Central memory CD8-positive, alpha-beta T cell (primary cell): ENCODE data around the gene FGGY.
"Not testable (repeated sequence)": the region's sequence is repeated elsewhere in the genome, so short reads cannot be mapped to it uniquely, and the experiment has no call there.

Experiments used
- ATAC-seq: fragments of 150-1000 bp; cut with Tn5 transposase; replicated peaks from 2 replicates; pipeline ENCODE4 v1.10.0; 2022; ENCODE audit warnings: mild to moderate bottlenecking, moderate FRiP score, moderate number of reproducible peaks; ENCODE audit not compliant: poor library complexity, severe bottlenecking; ENCODE audit errors: extremely low read depth
- DNase-seq, 2 donors: peaks; one replicate each; pipeline ENCODE4 v3.0.0; 2021; ENCODE audit warnings: low spot score in 2 of 2
- H3K27ac Mint-ChIP-seq: one replicate; pipeline ENCODE4 v1.8.0; 2022; ENCODE audit warnings: low read depth, mild to moderate bottlenecking, moderate library complexity, mixed read lengths
- H3K27me3 Mint-ChIP-seq: one replicate; pipeline ENCODE4 v1.8.0; 2022; ENCODE audit warnings: mixed read lengths
- H3K36me3 Mint-ChIP-seq: one replicate; pipeline ENCODE4 v1.8.0; 2022; ENCODE audit warnings: mild to moderate bottlenecking, moderate library complexity, mixed read lengths; ENCODE audit not compliant: insufficient read depth
- H3K4me1 Mint-ChIP-seq: one replicate; pipeline ENCODE4 v1.8.0; 2022; ENCODE audit warnings: mixed read lengths
- H3K4me3 Mint-ChIP-seq: one replicate; pipeline ENCODE4 v1.8.0; 2022; ENCODE audit warnings: mild to moderate bottlenecking, moderate library complexity, mixed read lengths
- H3K9me3 Mint-ChIP-seq: one replicate; pipeline ENCODE4 v1.8.0; 2022; ENCODE audit warnings: mixed read lengths

The FGGY gene

GRCh38 chr1:59296358-59297256 is at the start of gene FGGY:
FGGY (plus strand) TSS chr1:59297094; CDS start chr1:59321550, 24,456 bp downstream.
- H3K36me3 Mint-ChIP-seq: no peaks in the 10 kb centered on the region
- ATAC-seq: peak; percentile 93

GRCh38 chr1:59248758-59249157 is 48.1 kb upstream of the FGGY start:
- H3K27ac Mint-ChIP-seq: no peak overlapping the region
- ATAC-seq (no peak), DNase-seq (no peak)
- peaks cover 4% of the 10 kb centered on the region for H3K36me3 Mint-ChIP-seq
- H3K4me1 Mint-ChIP-seq: no peaks in the 10 kb centered on the region
- H3K4me3 Mint-ChIP-seq: no peak overlapping the region
- H3K27me3 Mint-ChIP-seq: no peaks in the 10 kb centered on the region
- peaks cover 7% of the 10 kb centered on the region for H3K9me3 Mint-ChIP-seq

More at GRCh38 chr1:59296358-59297256, at the start of gene FGGY:
- Mint-ChIP-seq H3K27ac (peak within 1 kb of the TSS; percentile 95), H3K4me1 (peaks cover 32% of the 10 kb centered on the region), H3K27me3 (no peaks in the 10 kb centered on the region), H3K9me3 (no peaks in the 10 kb centered on the region), H3K4me3 (peak within 1 kb of the TSS; percentile 90)
- peak; percentile 72 to 83 for DNase-seq

- no peak overlapping the region for H3K27ac Mint-ChIP-seq
- ATAC-seq: no peak
These were observed 47.3 kb upstream of the FGGY start for GRCh38 chr1:59249396-59250137.

GRCh38 chr1:59251061-59251460 is 45.8 kb upstream of the FGGY start:
- not testable (repeated sequence) for DNase-seq, H3K27me3 Mint-ChIP-seq, H3K36me3 Mint-ChIP-seq, H3K27ac Mint-ChIP-seq, H3K4me3 Mint-ChIP-seq, H3K4me1 Mint-ChIP-seq, ATAC-seq, H3K9me3 Mint-ChIP-seq

More at GRCh38 chr1:59249396-59250137, 47.3 kb upstream of the FGGY start:
- H3K4me1 Mint-ChIP-seq: no peaks in the 10 kb centered on the region
- peaks cover 4% of the 10 kb centered on the region for H3K36me3 Mint-ChIP-seq
- H3K9me3 Mint-ChIP-seq: peaks cover 7% of the 10 kb centered on the region
- no peaks in the 10 kb centered on the region for H3K27me3 Mint-ChIP-seq
- H3K4me3 Mint-ChIP-seq: no peak overlapping the region
- DNase-seq: no peak

- H3K27ac Mint-ChIP-seq, H3K27me3 Mint-ChIP-seq, H3K4me3 Mint-ChIP-seq, H3K36me3 Mint-ChIP-seq, H3K4me1 Mint-ChIP-seq, ATAC-seq, DNase-seq, H3K9me3 Mint-ChIP-seq: not testable (repeated sequence)
These were observed 40.5 kb upstream of the FGGY start for GRCh38 chr1:59256429-59256828.

GRCh38 chr1:59258412-59259032 is 38.4 kb upstream of the FGGY start:
- H3K4me1 Mint-ChIP-seq: no peaks in the 10 kb centered on the region
- H3K27me3 Mint-ChIP-seq: no peaks in the 10 kb centered on the region
- DNase-seq: no peak
- no peaks in the 10 kb centered on the region for H3K36me3 Mint-ChIP-seq
- H3K9me3 Mint-ChIP-seq: no peaks in the 10 kb centered on the region
- no peak overlapping the region for H3K27ac Mint-ChIP-seq
- ATAC-seq: no peak
- H3K4me3 Mint-ChIP-seq: no peak overlapping the region

- no peak for DNase-seq
- Mint-ChIP-seq H3K27me3 (no peaks in the 10 kb centered on the region), H3K9me3 (no peaks in the 10 kb centered on the region), H3K4me3 (no peak overlapping the region), H3K36me3 (no peaks in the 10 kb centered on the region), H3K4me1 (no peaks in the 10 kb centered on the region), H3K27ac (no peak overlapping the region)
- ATAC-seq: no peak
These were observed 35.4 kb upstream of the FGGY start for GRCh38 chr1:59261537-59261936.

- no peak overlapping the region for H3K27ac Mint-ChIP-seq
- ATAC-seq (no peak), DNase-seq (no peak)
- H3K4me1 Mint-ChIP-seq: no peaks in the 10 kb centered on the region
- H3K27me3 Mint-ChIP-seq: no peaks in the 10 kb centered on the region
- no peaks in the 10 kb centered on the region for H3K9me3 Mint-ChIP-seq
- no peak overlapping the region for H3K4me3 Mint-ChIP-seq
- H3K36me3 Mint-ChIP-seq: no peaks in the 10 kb centered on the region
These were observed 34.3 kb upstream of the FGGY start for GRCh38 chr1:59262631-59263030.

- DNase-seq: no peak
- Mint-ChIP-seq H3K4me3 (no peak overlapping the region), H3K27ac (no peak overlapping the region), H3K4me1 (no peaks in the 10 kb centered on the region), H3K36me3 (no peaks in the 10 kb centered on the region), H3K27me3 (no peaks in the 10 kb centered on the region), H3K9me3 (no peaks in the 10 kb centered on the region)
- ATAC-seq: no peak
These were observed 33.8 kb upstream of the FGGY start for GRCh38 chr1:59263111-59263510.

GRCh38 chr1:59265622-59266021 is 31.3 kb upstream of the FGGY start:
- H3K4me1 Mint-ChIP-seq: no peaks in the 10 kb centered on the region
- H3K9me3 Mint-ChIP-seq: no peaks in the 10 kb centered on the region
- H3K36me3 Mint-ChIP-seq: no peaks in the 10 kb centered on the region
- H3K4me3 Mint-ChIP-seq: no peak overlapping the region
- H3K27me3 Mint-ChIP-seq: peaks cover 10% of the 10 kb centered on the region
- H3K27ac Mint-ChIP-seq: no peak overlapping the region
- ATAC-seq (no peak), DNase-seq (no peak)

GRCh38 chr1:59266180-59266926 is 30.5 kb upstream of the FGGY start:
- Mint-ChIP-seq H3K4me1 (no peaks in the 10 kb centered on the region), H3K36me3 (no peaks in the 10 kb centered on the region), H3K27me3 (peaks cover 10% of the 10 kb centered on the region), H3K4me3 (no peak overlapping the region), H3K9me3 (no peaks in the 10 kb centered on the region), H3K27ac (no peak overlapping the region)
- ATAC-seq: no peak
- DNase-seq: no peak

- no peaks in the 10 kb centered on the region for H3K36me3 Mint-ChIP-seq
- H3K27ac Mint-ChIP-seq: no peak overlapping the region
- no peaks in the 10 kb centered on the region for H3K4me1 Mint-ChIP-seq
- no peaks in the 10 kb centered on the region for H3K9me3 Mint-ChIP-seq
- DNase-seq (no peak), ATAC-seq (no peak)
- H3K4me3 Mint-ChIP-seq: no peak overlapping the region
- H3K27me3 Mint-ChIP-seq: peaks cover 10% of the 10 kb centered on the region
These were observed 30.0 kb upstream of the FGGY start for GRCh38 chr1:59266927-59267293.
